HG03439 (cell line): ENCODE data around the gene PAEP.

Experiments used
- ATAC-seq: cut with Tn5 transposase; IDR thresholded peaks from one replicate; pipeline ENCODE4 v1.9.1; 2021; ENCODE audit warnings: mild to moderate bottlenecking, moderate library complexity; ENCODE audit not compliant: unreplicated experiment

The PAEP gene

DNA sequence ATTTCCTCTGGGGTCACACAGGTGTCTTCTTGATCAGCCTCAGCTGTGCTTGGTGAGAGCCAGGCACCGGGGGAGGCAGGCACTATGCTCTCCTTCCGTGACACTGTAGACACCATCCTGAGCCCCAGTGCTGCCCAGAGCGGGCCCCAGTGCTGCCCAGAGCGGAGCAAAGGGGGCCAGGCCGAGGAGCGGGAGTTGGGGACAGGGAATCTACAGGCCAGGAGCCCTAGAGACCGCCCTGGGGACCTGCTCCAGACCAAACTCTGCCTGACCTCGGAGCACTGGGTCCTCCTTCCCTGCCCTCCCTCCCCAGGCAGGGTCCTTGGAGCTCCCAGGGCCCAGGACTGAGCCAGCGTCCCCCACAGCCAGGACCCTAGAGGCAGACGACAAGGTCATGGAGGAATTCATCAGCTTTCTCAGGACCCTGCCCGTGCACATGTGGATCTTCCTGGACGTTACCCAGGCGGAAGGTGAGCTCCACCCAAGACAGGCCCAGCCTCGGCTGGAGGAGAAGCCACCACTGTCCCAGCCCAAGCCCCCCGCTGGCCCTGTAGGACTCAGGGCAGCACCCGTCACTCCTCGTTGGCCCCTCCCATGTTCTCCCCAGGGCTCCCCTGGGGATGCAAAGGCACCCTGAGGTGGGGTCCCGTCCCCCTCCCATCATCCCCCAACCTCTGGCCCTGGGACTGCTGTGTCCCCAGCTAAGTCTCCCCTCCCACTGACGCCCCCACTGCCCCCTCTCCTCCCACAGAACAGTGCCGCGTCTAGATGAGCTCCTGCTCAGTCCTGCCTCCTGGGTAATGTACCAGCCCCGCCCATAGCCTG lies 30.2 kb downstream of the PAEP start:
- ATAC-seq = no peak

DNA sequence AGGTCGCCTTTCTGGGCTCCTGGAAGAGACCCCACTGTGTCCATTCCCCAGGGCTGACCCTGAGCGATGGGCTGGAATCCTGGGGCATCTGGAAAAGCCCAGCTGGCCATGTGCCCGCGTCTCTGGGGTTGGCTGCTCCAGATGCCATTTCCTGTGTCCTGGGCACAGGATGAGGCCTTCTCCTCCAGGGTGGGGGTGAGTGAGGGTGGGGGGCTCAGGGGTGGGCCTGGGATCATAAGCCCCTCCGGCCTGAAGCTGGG lies 30.7 kb downstream of the PAEP start:
- no peak for ATAC-seq

DNA sequence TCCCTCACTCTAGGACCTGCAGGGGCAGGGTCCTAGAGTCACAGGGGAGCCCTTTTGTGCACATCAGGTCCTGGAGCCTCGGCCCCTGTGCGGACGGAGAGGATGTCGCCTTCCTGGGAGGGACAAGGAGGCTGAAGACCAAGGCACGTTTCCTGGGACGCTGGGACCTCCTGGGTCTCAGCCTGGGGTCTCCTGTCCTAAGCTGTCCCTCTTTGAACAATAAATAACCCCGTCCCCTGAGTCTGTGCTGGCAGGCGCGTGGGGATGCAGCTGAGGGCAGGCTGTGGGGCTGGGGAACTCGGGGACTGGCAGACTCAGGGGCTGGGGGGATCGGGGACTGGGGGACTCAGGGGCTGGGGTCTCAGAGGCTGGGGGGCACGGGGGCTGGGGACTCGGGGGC lies 31.1 kb downstream of the PAEP start:
- ATAC-seq = no peak

- no peak for ATAC-seq
Measured at GRCh38 chr9:135596211-135596610, 34.7 kb downstream of the PAEP start.

DNA sequence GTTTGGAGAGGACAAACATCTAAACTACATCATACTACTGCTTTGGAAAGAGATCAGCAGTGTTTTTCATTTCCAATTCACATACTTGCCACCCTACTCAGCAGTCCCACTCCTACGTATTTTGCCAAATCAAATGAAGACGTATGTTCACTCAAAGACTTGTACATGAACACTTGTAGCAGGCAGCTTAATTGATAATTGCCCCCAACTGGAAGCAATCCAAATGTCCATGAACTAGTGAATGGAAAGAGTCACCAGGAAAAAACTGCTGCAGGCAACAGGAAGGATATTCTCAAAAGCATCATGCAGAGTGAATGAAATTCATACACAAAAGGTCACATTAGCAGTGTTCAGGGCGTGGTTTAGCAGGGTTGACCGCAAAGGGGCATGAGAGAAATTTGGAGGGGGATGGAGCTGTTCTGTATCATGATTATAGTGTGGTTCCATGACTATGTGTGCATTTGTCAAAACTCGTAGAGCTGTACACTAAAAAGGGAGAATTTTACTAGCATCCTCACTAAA lies 38.8 kb downstream of the PAEP start:
- no peak for ATAC-seq

- ATAC-seq = no peak
Measured at GRCh38 chr9:135601988-135602387, 40.4 kb downstream of the PAEP start.

DNA sequence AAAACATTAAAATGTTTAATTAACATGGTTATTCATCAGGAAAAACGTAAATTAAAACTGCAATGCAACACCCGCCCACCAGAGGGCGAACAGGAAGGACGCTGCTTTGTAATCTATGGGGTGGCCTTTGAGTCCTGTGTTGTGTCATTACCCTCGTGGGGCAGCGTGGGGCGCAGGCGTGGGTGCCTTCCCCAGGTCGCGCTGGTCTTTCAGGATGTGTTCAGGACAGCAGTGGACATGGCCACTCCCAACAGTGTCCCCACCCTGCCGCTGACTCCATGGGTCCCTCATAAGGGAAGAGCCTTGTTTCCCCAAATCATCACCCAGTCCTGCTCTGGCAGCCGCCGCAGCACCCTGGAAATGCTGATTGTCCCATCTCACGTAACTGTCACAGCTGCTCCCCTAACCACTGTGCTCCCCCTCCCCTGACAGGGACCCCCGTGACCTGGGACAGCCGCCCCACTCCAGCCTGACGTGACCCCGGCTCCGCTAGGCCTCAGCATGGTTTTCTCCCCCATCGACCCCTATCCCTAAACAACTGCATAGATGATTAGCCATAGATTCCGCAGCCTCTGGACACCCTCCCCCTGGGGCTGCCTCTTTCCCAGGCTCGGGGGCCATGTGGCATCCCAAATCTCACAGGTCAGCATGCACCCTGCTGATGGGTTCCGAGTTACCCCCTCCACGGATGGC lies 41.4 kb downstream of the PAEP start:
- no peak for ATAC-seq

DNA sequence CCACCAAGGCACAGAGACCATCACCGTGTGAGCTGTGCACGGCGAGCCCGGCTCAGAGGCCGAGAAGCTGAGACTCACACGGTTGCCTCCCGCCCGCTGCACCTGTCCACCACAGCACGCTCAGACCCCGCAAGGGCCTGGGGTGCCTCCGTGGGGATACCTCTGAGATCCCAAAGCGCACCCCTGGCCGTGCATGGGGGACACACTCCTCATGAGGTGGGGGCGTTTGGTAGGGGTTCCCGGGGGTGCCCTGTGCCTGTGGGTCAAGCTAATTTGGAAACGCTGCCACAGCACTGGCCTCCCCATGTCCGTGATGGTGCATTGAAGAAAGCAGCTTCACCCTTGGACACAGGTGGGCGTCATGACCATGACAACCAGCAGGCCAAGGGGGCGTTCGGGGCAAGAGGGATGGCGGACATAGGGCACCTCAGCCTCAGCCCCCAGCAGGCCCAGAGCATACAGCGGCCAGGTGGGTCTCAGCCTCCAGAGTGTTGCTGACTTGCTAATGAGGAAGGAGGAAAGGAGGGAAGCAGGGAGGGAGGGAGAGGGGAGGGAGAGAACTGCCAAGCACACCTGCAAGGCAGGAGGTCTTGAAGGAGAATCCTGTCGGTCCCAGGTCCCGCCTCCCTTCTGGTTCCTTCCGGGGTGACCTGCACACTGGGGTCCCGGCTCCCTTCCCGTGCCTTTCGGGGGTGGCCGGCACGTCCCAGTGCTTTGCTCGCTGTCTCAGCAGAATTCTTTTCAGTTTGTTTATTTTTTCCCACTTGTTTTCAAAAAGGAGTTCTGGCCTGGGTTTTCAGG lies 43.1 kb downstream of the PAEP start:
- no peak for ATAC-seq

- ATAC-seq = no peak
Measured at GRCh38 chr9:135605238-135605781, 43.8 kb downstream of the PAEP start.

- ATAC-seq = no peak
Measured at GRCh38 chr9:135606885-135607259, 45.3 kb downstream of the PAEP start.

DNA sequence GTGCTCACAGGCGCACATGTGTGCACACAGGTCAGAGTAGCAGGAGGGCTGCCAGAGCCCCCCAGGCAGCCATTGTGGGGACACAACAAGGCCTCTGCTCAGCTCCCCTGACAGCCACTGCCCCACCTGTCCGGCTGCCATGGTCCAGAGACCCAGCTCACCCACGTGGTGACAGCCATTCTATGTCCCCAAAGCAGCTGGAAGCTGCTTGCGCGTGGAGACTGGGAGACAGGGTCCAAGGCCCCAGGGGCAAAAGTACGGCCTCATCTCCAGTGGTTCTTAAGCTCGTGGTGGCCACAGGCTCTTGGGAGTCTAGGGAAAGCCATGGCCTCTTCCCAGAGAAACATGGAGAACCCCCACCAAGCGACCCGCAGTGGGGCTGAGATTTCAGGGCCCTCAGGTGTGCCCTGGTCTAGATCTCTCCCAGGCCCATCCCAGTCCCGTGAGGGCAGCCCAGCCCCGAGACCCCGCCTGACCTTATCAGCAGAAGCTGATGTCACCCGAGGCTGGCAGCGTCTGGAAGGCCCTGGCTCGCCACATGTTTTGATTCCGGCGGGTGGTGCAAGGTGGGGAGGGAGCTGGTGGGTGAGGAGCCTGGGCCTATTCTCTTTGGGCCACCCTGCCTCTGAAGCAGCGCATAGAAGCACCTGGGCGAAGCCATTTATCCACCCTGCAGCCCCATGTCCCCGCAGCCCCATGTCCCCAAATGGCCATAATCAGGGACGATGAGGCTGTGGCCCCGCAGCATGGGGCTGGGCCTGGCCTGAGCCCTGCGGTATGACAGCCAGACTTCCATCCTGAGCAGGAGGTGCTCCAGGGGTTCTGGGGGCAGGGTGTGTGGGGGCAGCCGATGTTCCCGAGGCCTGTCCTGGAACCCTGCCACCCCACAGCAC lies 46.1 kb downstream of the PAEP start:
- no peak for ATAC-seq

DNA sequence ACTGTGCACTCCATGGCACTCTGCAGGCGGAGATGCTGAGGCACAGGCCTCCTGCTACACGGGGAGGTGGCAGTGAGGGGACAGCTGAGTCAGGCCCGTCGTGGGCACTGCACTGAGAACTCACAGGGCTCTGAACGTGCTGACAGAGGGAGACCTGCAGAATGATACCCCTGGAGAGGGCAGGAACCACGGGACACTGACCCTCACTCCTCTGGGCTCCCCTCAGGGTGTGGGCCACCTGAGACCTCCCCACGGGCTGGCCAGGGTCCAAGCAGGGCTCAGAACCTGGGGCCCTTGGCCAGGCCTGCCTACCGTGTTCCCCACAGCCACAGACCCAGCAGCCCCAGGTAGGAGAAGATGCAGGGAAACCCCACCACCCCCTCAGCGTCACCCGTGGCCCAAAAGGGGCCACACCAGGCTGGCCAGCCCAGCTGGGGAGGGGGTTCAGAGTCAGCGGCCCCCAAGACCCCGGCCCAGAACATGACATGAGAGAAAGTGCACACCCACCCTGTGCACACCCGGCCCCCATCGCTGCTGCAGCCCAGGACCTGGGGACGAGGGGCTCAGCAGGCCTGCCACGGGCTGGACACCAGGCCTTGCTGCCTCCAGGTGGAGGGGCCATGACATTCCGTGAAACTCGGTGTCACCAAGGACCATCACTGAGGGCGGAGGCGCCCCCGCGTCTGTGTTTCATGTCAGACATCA lies 46.9 kb downstream of the PAEP start:
- no peak for ATAC-seq

GRCh38 chr9:135608999-135609317 lies 47.4 kb downstream of the PAEP start:
- ATAC-seq = no peak

GRCh38 chr9:135609366-135609955 lies 47.9 kb downstream of the PAEP start:
- no peak for ATAC-seq

DNA sequence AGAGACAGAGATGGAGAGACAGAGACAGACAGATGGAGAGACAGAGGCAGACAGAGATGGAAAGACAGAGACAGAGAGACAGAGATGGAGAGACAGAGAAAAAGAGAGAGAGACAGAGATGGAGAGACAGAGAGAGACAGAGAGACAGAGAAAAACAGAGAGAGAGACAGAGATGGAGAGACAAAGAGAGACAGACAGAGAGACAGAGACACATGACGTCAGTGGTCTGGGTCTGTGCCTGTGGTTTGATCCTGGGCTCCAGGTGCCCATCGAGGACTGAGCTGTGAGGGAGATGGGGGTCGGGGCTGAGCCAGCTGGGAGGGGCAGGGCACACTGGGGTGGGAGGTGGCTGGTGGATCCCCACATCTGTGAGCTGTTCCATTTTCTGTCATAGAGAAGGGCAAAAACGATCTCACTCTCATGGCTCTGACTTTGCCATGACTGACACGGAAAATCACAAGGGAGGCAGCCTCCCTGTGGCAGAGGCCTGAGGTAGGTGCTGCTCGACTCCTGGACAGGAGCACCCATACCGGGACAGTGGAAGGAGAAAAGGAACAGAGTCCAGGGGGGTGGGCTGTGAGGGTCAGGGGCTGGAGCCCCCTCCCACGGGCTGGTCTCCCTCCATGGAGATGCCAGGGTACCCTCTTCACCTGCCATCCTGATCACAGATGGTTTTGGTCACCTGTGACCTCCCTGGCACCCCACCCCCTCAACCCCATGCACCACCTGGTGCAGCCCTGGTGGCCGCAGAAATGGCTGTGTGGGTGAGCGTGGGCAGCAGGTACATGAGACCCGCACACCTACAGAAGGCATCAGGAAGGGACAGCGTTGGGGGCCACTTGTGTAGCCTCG lies 49.0 kb downstream of the PAEP start:
- no peak for ATAC-seq

DNA sequence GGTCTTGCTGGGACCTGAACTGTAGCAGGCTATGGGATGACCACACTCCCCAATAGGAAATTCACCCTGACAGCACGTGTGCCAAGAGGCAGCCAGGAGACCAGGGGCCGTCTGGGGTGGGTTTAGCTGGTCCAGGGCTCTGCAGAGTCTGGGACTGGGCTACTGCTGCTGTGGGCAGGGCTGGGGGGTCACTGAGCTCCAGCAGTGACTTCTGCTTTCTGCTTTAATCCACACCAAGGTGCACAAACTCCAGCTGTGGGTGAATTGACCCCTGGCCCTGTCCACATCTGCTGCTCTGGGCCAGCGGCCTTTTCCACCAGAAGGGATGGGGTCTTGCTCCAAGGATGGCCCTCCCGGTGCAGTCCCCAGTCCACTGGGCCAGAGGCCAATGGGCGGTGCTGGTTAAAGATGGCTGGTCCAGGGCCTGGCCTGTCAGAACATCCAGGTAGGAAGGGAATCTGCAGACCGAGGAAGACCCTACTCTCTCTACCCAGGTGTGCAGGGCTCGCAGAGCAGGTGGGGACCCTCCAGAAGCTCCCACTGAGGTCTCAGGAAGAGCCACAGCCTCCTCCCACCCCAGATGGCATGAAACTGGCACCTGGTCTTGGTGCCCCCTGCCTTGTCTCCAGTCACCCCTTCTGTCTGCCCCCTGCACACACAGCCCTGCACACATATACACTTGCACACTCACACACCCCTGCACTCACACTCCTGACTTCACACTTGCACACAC lies 49.8 kb downstream of the PAEP start:
- no peak for ATAC-seq

- ATAC-seq = no peak
Measured at GRCh38 chr9:135611875-135612209, 50.3 kb downstream of the PAEP start.

DNA sequence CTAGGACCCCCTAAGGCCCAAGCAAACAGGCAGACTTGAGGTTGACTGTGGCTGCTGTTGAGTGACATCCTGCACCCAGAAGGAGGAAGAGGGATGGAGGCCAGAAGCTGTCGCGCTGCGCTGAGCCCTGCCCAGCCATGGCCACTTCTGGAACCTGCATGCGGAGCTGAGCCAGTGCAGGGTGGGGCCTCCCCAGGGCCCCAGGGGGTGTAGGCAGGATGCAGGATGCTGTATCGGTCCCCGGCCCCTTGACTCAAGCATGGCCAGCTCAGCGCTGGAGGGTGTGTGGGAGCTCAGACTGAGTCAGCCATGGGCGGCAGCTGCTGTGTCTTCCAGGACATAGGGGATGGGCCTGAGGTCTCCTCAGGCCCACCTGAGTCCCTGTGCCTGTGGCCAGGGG lies 50.9 kb downstream of the PAEP start:
- ATAC-seq = no peak
